Stimulated activated CD4-positive, alpha-beta T cell treated with anti-CD3 and anti-CD28 coated beads, Interleukin-12 subunit alpha, Interleukin-12 subunit beta, amount 100 ng/mL, for 24 hours (primary cell): ENCODE data around the gene RNF44.

Experiments used
- DNase-seq, 2 experiments: peaks; one replicate each; pipeline ENCODE4 v3.0.0-alpha.2; 2020; ENCODE audit warnings: low read depth in 2 of 2

Gene RNF44

DNA sequence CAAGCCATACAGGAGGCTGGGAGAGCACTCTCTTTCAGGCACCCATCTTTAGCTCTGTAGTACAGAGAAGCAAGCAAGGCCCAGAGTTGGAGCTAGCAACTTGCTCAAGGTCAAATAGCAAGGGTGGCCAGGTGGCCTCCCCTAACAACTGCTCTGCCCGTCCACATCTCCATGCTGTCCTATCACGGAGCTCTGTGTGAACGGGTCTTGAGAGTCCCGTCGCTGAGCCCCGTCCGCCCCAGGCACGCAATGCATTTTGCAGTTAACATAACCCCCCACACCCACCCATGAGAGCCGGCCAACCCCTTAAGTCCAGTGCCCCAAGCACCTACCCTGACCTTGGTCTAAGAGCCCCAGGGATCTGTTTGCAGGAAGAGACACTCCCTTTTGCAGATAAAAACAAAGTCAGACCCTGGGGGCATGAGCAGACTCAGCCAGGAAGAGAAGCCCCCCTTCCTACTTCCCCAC lies 1.5 kb downstream of the RNF44 start:
- no peak for DNase-seq

DNA sequence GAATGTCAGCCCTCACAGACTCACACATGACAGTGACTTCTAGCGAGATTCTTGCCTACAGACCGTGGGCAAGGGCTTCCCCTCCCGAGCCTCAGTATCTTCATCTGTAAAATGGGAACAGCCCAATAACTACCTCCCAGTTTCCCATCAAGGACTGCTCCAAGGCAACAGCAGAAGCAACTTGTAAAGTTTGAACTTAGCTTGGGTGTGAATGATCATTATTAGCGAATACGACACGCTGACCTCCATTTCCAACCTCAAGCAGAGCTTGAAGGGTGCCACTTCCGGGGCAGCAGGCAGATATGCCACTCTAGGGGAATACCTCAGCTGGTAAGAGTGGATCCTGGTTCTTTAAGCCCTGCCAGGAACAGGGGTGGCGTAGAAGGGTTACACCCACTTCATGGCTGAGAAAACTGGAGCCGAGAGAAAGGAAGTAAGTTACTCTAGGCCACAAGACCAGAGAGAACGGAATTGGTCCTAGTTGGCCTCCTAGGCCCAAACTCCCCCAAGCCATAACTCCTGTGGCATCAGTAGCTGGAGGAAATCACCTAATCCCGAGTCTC lies 2.0 kb downstream of the RNF44 start:
- DNase-seq, result no peak

DNA sequence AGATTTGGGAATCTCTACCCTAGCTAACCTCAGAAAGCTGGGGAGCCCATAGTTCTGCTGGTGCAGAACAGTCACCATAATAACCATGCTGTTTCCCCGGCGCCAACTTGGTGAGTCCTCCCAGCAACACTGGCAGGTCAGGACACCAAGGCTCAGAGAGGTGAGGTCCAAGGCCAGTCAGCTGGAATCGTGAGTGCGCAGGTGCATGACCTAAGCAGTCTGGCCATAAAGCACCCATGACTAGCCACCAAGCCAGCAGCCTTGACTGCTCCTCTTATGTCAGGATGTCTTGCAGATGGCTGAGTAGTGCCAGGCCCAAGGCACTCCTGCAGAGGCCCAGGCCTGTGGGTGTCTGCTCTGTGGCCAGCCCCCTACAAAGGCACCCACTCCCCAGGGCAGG lies 2.6 kb downstream of the RNF44 start:
- DNase-seq, result no peak

DNA sequence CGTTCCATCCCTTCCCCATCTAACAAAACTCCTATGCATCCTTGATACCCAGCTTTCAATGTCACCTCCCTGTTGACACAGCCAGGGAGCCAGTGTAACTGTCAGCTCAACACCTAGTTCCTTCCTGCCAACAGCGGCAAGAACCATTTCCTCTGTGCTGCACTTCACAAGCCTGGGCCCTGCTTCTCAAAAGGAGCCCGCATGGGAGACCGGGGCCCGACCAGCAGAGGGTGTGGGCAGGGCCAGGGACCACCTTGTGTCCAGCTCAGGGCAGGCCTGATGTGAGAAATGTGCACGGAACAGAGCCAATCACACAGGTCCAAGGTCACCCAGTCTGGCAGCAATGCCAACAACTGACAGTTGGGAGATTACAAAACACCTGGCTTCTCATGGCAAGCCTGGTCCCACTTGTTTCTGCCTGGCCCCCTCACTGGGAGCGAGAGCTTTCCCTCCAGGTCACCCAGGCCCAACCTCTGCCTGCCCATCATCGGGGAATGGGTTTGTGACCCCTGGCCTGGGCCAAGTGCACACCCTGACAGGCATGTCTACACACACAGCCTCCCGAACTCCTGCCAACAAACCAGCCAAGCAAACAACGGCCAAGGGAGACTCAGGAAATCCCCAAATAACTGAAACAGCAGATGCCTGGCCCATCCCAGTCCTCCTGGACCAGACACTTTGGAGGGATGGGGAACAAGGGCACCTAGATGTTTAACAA lies 3.1 kb downstream of the RNF44 start:
- no peak for DNase-seq

DNA sequence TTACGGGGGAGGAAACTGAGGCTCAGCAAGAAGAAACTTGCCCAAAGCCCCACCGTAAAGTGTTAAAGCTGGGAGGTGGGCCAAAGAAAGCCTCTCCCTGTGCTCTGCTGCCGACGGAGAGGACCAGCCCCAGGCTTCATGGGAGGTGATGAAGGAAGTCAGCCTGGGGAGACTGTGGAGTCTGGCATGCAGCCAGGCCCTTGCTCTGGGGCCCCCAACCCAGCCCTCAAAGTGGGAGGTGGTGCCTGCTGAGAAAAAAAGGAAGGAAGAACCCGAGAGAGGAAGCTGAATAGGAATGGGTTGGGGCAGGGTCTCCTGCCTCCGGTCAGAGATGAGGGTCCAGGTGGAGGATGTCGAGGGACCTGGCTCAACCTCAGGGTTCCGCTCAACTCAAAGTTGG lies 3.8 kb downstream of the RNF44 start:
- DNase-seq, result no peak

DNA sequence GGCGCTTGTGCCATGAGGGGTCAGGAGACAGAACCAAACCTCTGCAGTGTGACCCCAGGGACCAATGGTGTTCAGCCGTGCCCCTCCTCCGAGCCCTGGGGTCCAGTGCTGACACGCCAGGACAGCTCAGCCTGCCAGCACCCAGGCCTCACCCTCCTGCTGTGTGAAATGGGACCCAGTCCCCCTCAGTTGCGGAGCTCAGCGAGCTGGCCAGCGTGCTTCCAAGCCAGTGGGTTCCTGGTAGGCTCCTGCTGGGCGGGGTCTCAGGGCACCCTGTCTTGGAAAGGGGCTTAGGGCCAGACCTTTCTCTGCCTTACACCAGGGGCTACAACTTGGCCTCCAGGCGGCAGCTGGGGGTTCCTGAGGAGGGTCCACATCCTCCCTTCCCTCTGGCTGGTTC lies 4.4 kb downstream of the RNF44 start:
- no peak for DNase-seq

DNA sequence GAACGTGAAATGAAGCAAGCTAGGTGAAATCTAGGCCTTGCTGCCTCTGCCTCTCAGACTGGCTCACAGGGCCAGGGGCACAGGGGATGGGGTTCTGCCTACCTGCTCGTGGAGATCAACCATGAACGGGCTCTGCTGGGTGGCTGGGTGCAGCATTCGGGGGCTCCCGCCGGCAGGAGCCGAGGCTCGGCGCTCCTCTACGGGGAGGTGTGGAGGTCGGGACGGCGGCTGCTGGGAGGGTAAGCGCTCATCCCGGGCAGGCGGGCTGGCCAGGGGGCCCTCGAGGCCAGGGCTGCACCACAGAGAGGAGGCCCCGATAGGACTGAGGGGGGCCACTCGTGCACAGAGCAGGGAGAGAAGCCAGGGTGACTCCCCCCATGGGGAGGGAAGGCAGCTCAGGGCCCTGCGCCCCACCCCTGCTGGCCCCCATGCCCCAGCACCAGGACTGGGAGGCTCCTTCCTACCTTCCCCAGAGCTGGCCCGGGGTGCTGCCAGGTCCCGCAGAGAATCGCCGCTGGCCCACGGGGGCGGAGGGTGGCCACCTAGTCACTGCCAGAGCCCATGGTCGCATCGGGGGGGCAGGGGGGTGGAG lies 5.2 kb downstream of the RNF44 start:
- DNase-seq, result no peak

DNA sequence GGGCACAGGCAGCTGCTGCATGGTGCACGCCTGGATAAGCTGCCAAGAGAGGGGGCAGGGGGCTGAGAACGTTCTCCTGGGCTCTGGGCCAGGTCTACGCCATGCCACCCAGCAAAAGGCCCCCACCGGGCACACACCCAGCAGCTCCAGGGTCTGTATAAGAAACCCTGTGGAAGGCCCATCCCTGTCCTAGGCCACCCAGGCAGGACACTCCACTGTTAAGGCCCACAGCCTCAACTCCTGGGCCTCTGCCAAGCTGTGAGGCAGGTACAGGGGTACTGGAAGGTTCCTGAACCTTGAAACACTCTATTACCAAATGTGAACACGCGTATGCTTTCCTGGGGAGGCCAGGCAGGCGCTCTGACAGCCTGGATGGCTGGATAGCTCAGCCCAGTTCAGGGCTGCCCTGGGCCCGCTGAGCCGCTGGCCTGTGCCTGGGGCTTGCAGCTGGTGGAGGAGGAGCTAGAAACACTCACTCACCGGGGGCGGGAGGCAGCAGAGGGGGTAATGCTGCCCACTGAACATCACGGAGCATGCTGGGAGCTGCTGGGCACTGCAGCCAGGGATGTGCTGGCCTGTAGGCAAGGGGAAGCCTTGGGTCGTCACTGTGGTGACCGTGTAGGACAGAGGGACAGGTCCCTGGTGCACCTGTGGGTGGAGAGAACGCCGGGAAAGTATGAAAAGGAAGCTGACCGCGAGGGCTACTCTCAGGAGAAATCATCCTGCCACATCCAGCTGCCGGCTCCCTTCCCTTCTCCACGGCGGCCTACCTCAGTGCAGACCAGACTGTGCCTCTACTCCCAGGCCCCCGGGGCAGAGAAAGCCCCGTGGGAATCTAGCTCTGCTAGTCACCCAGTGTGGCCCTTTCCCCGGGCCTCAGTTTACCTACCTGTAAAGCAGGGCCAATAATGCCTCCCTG lies 6.0 kb downstream of the RNF44 start:
- no peak for DNase-seq

DNA sequence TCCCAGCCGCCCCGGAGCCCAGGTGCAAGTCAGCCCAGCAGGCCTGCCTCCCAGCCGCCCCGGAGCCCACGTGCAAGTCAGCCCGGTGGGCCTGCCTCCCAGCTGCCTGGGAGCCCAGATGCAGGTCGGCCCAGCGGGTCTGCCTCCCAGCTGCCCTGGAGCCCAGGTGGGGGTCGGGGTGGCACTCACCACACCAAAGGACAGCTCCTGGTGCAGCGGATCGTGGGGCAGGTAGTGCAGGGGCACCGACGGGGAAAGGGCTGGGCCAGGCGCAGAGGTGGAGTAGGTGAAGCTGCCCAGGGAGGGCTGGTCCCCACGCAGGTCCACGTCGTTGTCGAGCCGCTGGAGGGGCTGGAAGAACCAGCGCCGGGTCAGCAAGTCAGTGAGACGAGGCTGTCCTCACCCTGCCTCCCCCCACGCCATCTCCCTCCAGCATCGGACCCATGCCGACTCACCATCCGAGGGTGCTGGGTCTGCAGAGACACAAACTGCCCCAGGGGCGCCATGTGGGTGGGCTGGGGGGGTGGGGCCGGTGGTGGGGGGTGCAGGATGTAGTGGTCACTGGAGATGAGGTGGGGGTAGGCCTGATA lies 6.7 kb downstream of the RNF44 start:
- no peak for DNase-seq

DNA sequence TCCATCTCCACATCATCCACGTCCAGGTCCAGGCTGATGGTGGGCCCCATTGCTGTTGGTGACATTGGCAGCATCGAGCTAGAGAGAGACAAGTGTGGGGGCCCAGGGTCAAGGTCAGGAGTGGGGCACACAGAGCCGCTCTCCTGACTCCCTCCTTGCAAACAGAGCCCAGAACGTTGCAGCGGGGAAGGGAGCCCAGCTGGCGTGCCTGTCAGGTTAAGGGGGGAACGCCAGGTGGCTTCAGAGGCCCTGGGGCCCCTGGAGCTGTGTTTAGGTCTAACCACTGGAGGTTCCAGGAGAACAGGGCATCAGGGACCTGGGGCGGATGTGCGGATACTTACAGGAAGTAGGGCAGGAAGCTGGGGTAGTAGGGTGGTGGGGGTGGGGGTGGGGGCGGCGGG lies 7.5 kb downstream of the RNF44 start:
- DNase-seq, result no peak

DNA sequence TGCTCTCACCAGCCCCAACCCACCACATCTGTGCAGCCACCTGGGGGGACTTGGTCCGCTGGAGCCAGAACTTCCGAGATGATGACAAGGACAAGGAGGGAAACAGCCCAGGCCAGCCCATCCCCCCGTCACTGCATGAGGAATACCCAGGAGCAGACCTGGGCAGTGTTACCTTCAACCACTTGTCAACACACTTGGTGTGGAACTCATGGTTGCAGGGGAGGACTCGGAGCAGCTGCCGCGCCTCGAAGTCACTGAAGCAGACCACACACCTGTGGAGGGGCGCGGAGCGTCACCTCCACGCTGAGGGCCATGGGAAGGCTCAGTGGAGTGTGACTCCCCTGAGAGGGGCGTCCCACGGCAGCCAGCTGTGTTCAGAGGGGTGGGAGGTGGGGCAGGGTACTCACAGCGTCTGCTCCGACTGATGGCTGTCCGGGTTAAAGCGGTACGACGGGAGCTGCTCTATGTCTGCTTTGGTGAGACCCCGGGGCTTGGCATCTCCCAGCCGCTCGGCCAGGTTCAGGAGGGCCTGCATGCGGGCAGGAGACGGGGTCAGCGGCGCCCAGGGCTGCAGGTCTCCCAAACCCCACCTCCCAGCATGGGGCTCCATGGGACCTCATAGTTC lies 8.0 kb downstream of the RNF44 start:
- no peak for DNase-seq

DNA sequence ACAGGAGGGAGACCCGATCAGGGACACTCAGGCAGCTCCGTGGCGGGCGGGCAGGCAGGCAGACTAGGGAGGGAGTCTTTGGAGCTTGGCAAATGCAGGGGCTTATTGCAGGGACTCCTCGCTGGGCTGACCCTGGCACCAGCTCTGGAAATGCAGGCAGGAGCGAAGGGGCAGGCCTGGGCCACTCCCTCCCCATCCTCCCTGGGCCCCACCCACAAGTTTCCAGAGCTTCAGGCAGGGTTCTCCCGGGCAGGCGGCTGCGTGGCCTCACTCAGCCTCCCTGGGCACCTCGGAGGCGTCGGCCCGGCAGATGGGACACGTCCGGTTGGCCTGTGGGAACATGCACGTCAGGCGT lies 8.5 kb downstream of the RNF44 start:
- DNase-seq, result no peak

DNA sequence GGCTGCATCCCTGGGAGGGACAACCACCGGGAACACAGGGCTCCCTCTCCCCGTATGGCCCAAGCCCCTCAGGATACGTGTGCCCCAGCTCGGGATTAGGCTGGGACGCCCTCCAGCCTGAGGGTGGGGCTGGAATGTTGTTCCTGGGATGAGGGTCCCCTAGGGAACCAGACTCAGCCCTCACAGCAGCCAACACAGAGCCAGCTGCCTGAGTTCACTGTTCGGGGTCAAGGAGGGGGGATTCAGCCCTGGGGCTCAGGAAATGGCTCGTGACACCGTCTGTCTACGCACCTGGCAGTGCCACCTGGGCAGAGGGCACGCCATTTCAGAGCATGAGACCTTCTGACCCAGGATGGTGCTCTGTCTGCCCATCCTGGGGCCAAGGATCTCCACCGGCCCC lies 8.9 kb downstream of the RNF44 start:
- DNase-seq, result no peak

DNA sequence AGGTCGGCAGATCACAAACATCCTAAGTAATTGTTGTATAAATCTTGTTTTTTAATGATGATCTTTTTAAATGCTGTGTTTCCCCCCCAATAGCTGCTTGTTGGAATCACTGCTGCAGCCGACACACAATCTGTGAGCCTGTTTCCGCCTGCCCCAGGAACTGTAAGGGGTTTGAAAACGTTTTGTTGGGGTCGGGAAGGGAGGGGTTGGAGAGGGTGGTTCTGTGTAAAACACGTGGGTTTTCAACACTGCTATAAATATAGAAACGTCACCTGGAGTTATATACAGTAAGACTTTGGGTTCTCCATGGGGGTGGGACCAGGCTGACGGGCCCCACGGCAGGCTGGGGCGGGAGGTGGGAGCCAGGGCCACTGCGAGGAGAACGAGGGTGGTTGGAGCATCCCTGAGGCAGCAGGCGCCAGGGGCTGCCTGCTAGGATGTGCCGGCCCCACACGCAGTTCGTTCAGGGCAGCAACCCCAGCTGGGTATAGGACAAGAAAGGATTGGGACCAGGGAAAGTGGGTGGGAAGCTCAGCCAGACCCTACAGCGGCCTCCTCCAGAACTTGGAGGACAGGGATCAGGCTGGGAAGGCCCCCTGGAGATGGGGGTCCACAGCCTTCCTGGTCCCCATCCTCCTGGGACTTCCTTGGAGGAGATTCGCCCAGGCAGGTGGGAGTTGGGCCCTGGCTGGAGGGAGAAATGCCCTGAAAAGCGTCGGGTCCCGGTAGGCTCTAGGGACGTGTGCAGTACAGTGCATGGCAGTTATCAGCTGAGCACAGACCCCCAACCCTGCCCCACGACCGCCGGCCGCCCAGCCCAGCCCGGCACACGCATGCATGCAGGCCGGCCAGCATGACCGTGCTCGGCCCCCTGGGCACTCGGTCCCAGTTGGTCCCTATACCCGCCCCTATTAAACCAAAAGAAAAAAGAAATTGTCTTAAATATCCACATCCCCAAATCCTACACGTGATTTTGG lies 9.7 kb downstream of the RNF44 start:
- DNase-seq, result no peak

DNA sequence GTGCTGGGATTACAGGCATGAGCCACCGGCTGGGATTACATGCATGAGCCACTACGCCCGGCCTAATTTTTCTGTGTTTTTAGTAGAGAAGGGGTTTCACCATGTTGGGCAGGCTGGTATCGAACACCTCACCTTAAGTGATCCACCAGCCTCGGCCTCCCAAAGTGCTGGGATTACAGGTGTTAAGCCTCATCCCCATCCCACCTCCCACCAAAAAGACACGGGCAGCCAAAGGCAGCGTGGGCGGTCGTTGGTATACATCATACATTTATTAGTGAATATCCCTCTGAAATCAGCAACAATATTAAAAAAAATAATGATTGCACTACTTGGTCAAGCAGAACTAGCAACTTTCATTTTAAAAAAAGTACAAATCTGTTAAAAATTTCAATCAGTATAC lies 10.7 kb downstream of the RNF44 start:
- DNase-seq, result no peak

DNA sequence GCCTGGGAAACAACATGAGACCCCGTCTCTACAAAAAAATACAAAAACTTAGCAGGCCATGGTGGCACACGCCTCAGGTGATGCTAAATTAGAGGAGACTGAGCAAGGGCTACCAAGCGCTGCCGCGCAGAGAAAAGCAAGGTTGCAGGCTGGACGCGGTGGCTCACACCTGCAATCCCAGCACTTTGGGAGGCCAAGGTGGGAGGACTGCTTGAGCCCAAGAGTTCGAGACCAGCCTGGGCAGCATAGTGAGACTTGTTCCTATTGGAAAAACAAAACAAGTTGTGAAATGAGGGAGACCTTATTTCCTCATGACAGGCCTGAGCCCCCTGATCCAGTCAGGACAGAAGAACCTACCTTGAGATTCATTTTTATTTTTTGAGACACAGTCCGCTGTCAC lies 11.5 kb downstream of the RNF44 start:
- no peak for DNase-seq

DNA sequence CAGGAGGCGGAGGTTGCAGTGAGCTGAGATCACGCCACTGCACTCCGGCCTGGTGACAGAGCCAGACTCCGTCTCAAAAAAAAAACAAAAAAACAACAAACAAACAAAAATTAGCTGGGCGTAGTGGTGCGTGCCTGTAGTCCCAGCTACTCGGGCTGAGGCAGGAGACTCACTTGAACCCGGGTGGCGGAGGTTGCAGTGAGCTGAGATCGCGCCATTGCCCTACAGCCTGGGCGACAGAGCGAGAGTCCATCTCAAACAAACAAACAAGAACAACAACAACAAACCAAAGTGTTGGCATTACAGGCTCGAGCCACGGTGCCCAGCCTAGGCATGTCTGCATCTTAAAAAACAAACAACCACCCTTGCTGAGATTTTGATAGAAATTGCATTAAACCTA lies 12.2 kb downstream of the RNF44 start:
- no peak for DNase-seq

DNA sequence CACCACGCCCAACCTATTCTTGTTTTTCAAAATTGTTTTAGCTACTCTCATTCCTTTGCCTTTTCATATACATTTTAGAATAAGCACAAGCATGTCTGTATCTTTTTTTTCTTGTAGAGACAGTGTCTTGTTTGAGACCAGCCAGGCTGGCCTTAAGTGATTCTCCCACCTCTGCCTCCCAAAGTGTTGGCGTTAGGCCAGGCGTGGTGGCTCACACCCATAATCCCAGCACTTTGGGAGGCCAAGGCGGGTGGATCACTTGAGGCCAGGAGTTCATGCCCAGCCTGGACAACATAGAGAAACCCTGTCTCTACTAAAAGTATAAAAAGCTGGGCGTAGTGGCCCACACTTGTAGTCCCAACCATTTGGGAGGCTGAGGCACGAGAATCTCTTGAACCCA lies 13.1 kb downstream of the RNF44 start:
- DNase-seq, result no peak

DNA sequence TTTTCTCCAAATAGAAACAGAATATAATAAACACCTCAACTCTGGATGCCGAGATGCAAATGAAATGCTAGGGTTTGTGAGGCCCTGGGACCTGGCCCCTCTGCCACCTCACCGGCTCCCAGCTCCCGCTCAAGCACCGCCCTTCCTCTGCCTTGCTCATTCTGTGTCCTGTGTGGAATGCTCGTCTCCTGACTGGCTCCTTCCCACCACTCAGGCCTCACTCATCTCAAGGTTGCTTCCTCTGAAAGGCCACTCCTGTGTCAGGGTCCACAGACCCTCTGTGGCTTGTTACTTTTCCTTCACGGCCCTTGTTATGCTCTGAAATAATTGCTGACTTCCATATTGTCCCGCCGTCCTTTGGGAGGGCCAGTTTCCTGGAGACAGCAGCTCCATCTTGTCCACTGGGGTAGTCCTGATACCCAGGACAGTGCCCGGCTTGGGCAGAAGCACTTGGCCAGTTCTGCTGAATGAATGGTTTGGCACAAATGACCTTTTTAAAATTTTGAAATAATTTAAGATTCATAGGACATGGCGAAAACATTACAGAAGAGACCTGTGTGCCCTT lies 15.4 kb downstream of the RNF44 start:
- DNase-seq, result no peak

DNA sequence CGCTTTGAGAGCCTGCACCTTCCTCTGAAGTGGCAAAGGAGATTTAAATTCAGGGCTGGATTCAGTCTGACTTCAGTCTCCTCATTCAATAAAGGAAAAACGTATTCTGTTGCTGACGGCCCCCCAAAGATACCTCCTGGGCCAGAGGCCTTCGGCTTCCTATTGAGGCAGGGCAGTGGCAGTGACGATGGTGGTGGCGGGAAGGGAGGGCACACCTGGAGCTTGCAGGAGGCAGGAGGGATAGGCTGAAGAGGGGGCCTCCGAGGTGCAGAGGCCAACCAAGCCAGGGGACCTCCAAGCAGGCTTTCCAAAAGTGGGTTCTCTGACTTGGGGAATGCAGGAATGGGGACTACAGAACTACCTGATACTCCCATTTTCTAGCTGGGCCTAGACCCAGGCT lies 15.9 kb downstream of the RNF44 start:
- no peak for DNase-seq
